Measurements from ENCODE around the gene CELSR1. TPM values are rescaled to one million over a fixed set of nuclear protein-coding genes. Genes with fewer than 3 reads are reported as not detected.

Gene CELSR1
- total RNA-seq, 4 donors from 2014 or later, result 31.7 to 72.7 (median 54.1) TPM

GRCh38 chr22:46479046-46479445 lies 58.4 kb downstream of the CELSR1 start:
- intact Hi-C loops (cut with DNase I; ENCODE audit: low total_unique reads), result no loop called here

GRCh38 chr22:46478083-46478551 lies 59.3 kb downstream of the CELSR1 start:
- DNase-seq (ENCODE audit: low spot score in 2 of 2), result no peak
- intact Hi-C loops (cut with DNase I; ENCODE audit: low total_unique reads), result no loop called here
- 70% methylated on average over 15 to 16 of the region's 17 CpGs for WGBS, 2 donors
- TF ChIP-seq, protein P1, sequence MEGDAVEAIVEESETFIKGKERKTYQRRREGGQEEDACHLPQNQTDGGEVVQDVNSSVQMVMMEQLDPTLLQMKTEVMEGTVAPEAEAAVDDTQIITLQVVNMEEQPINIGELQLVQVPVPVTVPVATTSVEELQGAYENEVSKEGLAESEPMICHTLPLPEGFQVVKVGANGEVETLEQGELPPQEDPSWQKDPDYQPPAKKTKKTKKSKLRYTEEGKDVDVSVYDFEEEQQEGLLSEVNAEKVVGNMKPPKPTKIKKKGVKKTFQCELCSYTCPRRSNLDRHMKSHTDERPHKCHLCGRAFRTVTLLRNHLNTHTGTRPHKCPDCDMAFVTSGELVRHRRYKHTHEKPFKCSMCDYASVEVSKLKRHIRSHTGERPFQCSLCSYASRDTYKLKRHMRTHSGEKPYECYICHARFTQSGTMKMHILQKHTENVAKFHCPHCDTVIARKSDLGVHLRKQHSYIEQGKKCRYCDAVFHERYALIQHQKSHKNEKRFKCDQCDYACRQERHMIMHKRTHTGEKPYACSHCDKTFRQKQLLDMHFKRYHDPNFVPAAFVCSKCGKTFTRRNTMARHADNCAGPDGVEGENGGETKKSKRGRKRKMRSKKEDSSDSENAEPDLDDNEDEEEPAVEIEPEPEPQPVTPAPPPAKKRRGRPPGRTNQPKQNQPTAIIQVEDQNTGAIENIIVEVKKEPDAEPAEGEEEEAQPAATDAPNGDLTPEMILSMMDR (IDR thresholded peaks at IDR 0.05), result no peak
- no peak for TF ChIP-seq POLR2A (IDR thresholded peaks at IDR 0.05)
- H3K4me3 ChIP-seq (ENCODE audit: low read depth, poor library complexity, severe bottlenecking), result no peak overlapping the region

More at GRCh38 chr22:46479046-46479445, 58.4 kb downstream of the CELSR1 start:
- WGBS, 2 donors, result 76 to 79% methylated on average over 16 of the region's 16 CpGs
- H3K4me3 ChIP-seq (ENCODE audit: low read depth, poor library complexity, severe bottlenecking), result no peak overlapping the region
- TF ChIP-seq, protein P1 (IDR thresholded peaks at IDR 0.05), result no peak
- no peak for TF ChIP-seq POLR2A (IDR thresholded peaks at IDR 0.05)
- no peak for DNase-seq (ENCODE audit: low spot score in 2 of 2)

DNA sequence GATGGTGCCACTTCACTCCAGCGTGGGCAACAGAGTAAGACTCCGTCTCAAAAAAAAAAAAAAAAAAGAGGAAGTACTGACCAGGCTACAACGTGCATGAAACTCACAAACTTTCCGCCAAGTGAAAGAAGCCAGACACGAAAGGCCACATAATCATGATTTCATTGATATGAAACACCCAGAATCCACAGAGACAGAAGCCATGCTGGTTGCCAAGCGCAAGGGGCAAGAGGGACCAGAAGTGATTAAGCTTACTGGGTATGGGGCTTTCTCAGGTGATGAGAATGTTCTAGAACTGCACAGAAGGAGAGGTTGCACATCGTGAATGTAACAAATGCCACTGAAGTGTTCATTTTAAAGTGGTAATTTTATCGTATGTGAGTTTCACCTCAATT lies 60.9 kb downstream of the CELSR1 start:
- WGBS, 2 donors, result 79 to 84% methylated on average over 8 of the region's 8 CpGs
- TF ChIP-seq POLR2A (IDR thresholded peaks at IDR 0.05), result no peak
- TF ChIP-seq, protein P1 (IDR thresholded peaks at IDR 0.05), result no peak
- no peak overlapping the region for H3K4me3 ChIP-seq (ENCODE audit: low read depth, poor library complexity, severe bottlenecking)
- DNase-seq (ENCODE audit: low spot score in 2 of 2), result no peak
- intact Hi-C loops (cut with DNase I; ENCODE audit: low total_unique reads), result no loop called here

DNA sequence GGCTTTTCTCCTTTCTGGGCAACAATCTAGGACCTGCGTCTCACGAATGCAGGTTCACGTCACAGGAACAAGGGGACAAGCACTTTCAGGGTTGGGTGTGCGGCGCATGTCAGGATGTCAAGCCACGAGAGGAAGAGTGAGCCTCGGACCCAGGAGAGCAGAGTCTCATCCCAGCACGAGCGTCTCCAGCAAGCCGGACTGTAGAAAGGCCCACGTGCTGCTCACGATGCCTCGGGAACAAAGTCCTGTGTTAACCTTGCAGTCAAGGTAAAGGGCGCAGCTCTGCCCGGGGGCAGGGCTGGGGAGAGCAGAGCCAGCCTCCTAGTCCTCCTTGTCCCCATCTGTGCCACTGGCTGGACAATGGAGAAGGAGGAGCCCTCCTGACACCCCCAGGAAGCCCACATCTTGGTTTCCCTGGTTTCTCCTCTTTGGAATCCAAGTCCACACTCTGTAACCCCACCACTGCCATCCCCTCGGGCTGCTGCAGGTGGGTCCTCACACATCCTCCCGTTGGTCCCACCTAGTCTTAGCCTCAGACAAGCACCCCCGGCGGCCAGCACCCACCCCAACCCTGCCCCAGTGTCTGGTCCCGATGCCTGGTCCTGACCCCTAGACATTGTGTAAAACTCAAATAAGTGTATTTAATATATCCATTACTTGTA lies 63.4 kb downstream of the CELSR1 start:
- intact Hi-C loops (cut with DNase I; ENCODE audit: low total_unique reads), result no loop called here
- DNase-seq (ENCODE audit: low spot score in 2 of 2), result peak in 1 of 2 donors; percentile 84
- TF ChIP-seq, protein P1 (IDR thresholded peaks at IDR 0.05), result no peak
- no peak for TF ChIP-seq POLR2A (IDR thresholded peaks at IDR 0.05)
- no peak overlapping the region for H3K4me3 ChIP-seq (ENCODE audit: low read depth, poor library complexity, severe bottlenecking)
- 81 to 84% methylated on average over 20 of the region's 20 CpGs for WGBS, 2 donors

DNA sequence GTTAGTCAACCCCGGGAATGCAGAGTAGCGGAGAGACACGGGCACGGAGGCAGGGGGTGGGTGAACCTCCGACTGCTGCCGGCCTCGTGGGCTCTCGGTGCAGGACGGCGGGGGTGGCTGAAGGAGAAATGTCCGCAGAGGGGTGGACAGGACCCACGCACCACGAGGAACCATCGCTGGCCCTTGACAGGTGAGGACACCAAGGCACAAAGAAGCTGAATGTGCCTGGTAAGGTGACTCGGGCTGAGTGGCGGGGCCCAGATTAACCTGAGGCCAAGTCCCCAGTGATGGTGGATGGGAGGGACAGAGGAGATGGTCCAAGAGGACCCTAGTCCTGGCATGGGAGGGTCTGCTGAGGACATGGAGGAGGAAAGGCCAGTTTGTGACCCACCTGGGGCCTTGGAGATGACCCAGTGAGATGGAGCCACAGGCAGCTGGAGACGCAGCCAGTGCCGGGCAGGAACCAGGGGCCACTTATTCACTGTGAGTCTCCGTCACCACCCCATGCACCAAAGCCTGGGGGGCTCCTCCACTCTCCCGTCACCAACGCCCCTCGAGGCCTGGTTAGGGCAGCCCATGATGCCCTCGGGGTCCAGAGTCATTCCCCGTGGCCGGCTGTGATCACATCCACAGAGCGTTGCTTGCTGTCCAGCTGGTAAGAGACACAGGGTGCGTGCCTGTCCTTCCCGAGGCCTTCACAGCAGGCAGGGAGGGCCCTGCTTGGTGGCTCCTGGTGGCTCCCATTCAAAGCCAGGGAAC lies 64.2 kb downstream of the CELSR1 start:
- DNase-seq (ENCODE audit: low spot score in 2 of 2), result no peak
- H3K4me3 ChIP-seq (ENCODE audit: low read depth, poor library complexity, severe bottlenecking), result no peak overlapping the region
- intact Hi-C loops (cut with DNase I; ENCODE audit: low total_unique reads), result no loop called here
- 88 to 90% methylated on average over 27 to 28 of the region's 28 CpGs for WGBS, 2 donors
- TF ChIP-seq, protein P1 (IDR thresholded peaks at IDR 0.05), result no peak
- TF ChIP-seq POLR2A (IDR thresholded peaks at IDR 0.05), result no peak

Data from lower leg skin (tissue), 4 donors.